GM10266 (cell line): ENCODE results near the gene SHROOM2.

ENCODE experiments used
- DNase-seq: peaks from one replicate; pipeline ENCODE4 v3.0.0; 2012; ENCODE audit errors: extremely low spot score
- TF ChIP-seq, protein P1 (sequence below): IDR thresholded peaks from 2 replicates; pipeline ENCODE4 v1.5.1; 2012; ENCODE audit warnings: mild to moderate bottlenecking, low read depth; ENCODE audit not compliant: control insufficient read depth, insufficient read depth; ENCODE audit errors: missing control alignments

Gene SHROOM2

DNA sequence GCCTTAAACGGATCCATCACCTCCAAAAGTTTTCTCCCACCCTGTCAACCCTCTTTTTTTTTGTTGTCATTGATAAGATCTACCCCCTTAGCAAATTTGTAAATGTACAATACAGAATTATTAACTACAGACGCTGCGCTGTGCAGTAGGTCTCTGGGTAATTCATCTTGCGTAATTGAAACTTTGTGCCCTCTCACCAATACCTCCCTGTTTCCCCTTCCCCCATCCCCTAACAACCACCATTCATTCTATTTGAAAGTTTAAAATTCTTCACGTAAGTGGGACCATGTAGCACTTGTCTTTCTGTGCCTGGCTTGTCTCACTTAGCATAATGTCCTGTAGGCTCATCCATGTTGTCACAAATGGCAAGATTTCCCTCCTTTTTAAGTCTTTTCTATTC is 135.2 kb downstream of the SHROOM2 start:
- TF ChIP-seq, protein P1, sequence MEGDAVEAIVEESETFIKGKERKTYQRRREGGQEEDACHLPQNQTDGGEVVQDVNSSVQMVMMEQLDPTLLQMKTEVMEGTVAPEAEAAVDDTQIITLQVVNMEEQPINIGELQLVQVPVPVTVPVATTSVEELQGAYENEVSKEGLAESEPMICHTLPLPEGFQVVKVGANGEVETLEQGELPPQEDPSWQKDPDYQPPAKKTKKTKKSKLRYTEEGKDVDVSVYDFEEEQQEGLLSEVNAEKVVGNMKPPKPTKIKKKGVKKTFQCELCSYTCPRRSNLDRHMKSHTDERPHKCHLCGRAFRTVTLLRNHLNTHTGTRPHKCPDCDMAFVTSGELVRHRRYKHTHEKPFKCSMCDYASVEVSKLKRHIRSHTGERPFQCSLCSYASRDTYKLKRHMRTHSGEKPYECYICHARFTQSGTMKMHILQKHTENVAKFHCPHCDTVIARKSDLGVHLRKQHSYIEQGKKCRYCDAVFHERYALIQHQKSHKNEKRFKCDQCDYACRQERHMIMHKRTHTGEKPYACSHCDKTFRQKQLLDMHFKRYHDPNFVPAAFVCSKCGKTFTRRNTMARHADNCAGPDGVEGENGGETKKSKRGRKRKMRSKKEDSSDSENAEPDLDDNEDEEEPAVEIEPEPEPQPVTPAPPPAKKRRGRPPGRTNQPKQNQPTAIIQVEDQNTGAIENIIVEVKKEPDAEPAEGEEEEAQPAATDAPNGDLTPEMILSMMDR: no peak
- no peak for DNase-seq

DNA sequence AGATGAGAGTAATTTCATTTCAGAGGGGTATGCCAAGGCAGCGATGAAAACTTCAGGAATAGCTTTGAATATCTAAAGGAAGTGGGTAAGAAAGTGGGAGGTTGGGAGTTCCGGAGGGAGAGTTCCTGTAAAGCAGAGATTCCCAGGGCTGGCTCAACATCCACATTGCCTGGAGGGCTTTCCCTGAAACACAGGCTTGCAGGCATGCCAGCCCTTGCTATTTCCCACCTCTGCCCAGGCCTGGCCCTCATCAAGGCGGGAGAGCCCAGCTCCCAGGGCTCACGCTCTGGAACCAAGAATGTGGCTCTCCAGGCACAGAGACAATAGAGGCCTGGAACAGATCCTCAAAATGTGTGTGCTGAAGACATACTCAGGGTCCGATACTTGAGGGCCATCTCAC is 137.1 kb downstream of the SHROOM2 start:
- TF ChIP-seq, protein P1: no peak
- no peak for DNase-seq

DNA sequence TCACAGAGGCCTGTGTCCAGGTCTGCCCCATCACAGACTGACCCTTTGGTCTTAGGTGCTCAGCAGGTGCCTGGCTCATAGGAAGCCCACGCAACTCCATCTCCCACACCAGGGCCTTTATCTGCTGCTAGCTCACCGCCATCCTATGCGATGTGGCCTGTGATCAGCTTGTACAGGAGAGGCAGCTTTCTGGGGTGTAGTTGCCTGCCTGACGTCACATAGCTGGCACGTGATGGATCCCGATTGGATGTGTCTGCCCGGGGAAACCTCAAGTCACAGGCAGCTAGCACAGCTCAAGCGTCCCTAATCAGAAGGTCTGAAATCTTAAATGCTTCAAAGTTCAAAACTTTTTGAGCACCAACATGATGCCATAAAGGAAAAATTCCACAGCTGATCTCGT is 139.8 kb downstream of the SHROOM2 start:
- DNase-seq: no peak
- TF ChIP-seq, protein P1: no peak

DNA sequence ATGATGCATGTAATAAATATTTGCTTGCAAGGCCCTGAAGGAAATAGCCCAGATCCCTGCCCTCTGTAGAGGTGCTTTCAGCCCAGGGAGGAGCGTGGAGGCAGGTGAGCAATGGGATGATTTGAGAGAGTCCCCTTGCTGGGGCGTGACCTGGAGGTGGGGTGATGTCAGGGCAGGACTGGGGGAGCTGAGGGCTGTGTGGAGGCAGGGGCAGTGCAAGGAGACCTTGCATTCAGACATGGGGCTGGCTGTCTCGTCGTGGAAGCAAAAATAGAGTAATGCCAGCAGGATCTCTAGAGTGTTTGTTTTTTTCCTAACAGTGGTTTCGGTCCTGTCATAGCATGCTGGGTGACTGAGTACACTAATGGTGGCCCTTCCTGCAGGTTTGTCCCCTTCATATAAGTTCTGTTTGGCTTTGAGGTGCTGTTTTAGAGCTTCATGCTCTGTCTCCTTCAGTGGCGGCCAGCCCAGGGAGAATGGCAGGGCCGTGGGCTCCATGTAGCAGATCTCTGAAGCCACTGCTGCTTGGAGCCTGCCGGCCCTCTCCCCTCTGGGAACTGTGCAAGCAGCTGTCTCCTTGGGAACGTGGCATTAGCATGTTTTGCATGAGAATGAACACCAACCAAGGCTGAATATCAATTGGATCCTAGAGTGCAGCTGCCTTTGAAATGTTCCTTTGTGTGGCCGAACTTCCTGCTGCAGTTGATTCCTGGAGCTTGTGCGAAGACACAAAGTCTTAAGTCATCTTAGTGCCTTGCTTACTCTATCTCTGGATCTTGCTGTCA is 141.7 kb downstream of the SHROOM2 start:
- DNase-seq: no peak

DNA sequence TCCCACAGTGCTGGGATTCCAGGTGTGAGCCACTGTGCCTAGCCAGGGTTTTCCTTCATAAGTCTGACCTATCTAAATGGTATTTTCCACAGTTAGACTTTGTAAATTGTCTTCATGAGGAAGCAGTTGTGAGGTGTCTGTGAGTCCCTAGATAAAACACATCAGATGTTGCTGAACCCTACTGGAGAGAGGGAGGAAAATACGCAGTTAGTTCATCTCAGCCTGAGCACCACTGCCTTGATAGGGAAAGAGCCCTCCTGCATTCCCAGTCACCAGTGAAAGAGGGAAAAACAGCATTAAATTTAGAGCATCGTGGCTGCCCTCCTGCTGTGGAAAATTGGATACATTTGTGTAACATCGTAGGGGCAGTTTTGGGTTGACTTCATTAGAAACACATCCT is 149.2 kb downstream of the SHROOM2 start:
- TF ChIP-seq, protein P1: no peak
- DNase-seq: no peak

More for the DNA sequence above, 141.7 kb downstream of the SHROOM2 start:
- TF ChIP-seq, protein P1: no peak

DNA sequence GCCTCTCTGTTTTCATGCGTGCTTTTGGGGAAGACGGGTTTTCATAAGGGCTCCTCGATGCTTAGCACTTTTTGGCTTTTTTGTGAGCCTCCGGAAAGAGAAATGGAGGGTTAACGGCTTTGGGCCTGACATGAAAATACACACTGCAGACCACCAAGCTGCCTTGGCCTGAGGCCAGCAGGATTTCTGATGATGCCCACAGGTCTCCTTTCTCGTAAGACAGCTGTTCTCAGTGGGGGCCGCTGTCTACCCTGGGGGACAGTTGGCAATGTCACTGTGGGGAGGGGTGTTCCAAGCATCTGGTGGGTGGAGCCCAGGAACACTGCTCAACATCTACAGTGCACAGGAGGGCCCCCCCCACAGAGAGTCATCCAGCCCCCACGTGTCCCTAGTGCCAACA is 151.5 kb downstream of the SHROOM2 start:
- TF ChIP-seq, protein P1: no peak
- DNase-seq: no peak

DNA sequence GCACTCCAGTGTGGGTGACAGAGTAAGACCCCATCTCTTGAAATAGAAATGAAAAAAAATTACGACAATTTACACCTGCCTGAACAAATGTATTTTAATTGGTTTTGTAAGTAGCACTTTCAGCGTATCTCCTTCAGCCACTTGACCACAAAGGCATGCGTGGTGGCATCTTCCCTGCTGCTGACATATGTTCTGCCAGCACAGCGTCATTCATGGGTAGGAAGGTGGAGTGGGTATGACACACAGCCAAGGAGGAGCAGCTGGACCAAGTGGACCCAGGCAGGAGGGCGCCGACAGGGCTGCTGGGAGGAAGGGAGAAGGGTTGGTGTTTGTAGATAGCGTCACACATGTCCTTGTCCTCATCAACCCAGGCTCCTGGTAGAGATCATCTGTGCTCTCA is 152.3 kb downstream of the SHROOM2 start:
- TF ChIP-seq, protein P1: no peak
- no peak for DNase-seq
